Stomach (tissue), 4 donors: ENCODE data around the gene KCNH1.

ENCODE experiments used
- POLR2A ChIP-seq, 4 donors: fragments of 450-650 bp; IDR thresholded peaks; one replicate each; pipeline ENCODE4 v1.6.1; 2016; ENCODE audit warnings: antibody characterized with exemption in 4 of 4, control low read depth in 2 of 4, mild to moderate bottlenecking in 1 of 4, moderate library complexity in 1 of 4
- POLR2AphosphoS5 ChIP-seq, 3 donors: sonication (generic); formaldehyde crosslinking; IDR thresholded peaks; one replicate each; pipeline ENCODE4 v1.6.1; 2016; ENCODE audit warnings: antibody characterized with exemption in 3 of 3
- TF ChIP-seq, protein P1 (sequence below), 7 experiments: fragments of 450-650 bp in 4 of 7; fragments of 200-600 bp in 3 of 7; sonication (generic) in 3 of 7; IDR thresholded peaks; one replicate each; pipeline ENCODE4 v1.5.1; 2016 to 2019; ENCODE audit warnings: antibody characterized with exemption in 7 of 7, control low read depth in 2 of 7, mild to moderate bottlenecking in 1 of 7

DNA sequence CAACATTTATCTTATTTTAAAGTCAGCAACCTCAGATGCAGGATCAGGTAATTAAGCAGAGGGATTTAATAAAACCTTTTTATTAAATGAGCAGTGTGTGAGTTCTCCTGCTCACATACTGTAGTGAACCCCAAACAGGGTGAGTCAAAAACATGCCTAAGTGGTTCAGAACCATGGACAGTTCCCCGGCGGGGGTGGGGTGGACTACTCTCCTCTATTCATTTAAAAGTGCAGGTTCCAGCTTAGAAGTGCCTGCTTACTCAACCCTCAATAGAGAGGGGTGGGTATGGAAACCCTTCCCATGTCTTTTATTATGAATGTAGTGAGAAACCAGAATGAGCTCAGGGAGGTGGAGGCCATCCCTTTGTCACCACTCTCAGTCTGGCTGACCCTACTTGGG is 407.3 kb downstream of the KCNH1 start:
- TF ChIP-seq, protein P1, sequence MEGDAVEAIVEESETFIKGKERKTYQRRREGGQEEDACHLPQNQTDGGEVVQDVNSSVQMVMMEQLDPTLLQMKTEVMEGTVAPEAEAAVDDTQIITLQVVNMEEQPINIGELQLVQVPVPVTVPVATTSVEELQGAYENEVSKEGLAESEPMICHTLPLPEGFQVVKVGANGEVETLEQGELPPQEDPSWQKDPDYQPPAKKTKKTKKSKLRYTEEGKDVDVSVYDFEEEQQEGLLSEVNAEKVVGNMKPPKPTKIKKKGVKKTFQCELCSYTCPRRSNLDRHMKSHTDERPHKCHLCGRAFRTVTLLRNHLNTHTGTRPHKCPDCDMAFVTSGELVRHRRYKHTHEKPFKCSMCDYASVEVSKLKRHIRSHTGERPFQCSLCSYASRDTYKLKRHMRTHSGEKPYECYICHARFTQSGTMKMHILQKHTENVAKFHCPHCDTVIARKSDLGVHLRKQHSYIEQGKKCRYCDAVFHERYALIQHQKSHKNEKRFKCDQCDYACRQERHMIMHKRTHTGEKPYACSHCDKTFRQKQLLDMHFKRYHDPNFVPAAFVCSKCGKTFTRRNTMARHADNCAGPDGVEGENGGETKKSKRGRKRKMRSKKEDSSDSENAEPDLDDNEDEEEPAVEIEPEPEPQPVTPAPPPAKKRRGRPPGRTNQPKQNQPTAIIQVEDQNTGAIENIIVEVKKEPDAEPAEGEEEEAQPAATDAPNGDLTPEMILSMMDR (IDR thresholded peaks at IDR 0.05), result no peak
- TF ChIP-seq POLR2A (IDR thresholded peaks at IDR 0.05) (no peak), POLR2AphosphoS5 (IDR thresholded peaks at IDR 0.05) (no peak)
